ENCODE measurements around the gene HLA-DQB1.
"Not testable (repeated sequence)": the region's sequence is repeated elsewhere in the genome, so short reads cannot be mapped to it uniquely, and the experiment has no call there.

The HLA-DQB1 gene

GRCh38 chr6:32638532-32639219 is 27.8 kb downstream of the HLA-DQB1 start:
- no peak for DNase-seq (ENCODE audit: extremely low read depth, insufficient read length)
- TF ChIP-seq, protein P1, sequence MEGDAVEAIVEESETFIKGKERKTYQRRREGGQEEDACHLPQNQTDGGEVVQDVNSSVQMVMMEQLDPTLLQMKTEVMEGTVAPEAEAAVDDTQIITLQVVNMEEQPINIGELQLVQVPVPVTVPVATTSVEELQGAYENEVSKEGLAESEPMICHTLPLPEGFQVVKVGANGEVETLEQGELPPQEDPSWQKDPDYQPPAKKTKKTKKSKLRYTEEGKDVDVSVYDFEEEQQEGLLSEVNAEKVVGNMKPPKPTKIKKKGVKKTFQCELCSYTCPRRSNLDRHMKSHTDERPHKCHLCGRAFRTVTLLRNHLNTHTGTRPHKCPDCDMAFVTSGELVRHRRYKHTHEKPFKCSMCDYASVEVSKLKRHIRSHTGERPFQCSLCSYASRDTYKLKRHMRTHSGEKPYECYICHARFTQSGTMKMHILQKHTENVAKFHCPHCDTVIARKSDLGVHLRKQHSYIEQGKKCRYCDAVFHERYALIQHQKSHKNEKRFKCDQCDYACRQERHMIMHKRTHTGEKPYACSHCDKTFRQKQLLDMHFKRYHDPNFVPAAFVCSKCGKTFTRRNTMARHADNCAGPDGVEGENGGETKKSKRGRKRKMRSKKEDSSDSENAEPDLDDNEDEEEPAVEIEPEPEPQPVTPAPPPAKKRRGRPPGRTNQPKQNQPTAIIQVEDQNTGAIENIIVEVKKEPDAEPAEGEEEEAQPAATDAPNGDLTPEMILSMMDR (IDR thresholded peaks at IDR 0.05; ENCODE audit: insufficient read depth, low read length, poor library complexity, severe bottlenecking): no peak
- Histone ChIP-seq H3K27me3 (replicated peaks; ENCODE audit: control insufficient read depth, insufficient read depth, low read length) (no peaks in the 10 kb centered on the region), H3K4me3 (replicated peaks; ENCODE audit: low read depth, low read length) (peak overlapping the region; percentile 64), H3K36me3 (ENCODE audit: control insufficient read depth, insufficient read depth, low read length) (peaks cover 2% of the 10 kb centered on the region; the same call in 1 of the 2 replicates)

DNA sequence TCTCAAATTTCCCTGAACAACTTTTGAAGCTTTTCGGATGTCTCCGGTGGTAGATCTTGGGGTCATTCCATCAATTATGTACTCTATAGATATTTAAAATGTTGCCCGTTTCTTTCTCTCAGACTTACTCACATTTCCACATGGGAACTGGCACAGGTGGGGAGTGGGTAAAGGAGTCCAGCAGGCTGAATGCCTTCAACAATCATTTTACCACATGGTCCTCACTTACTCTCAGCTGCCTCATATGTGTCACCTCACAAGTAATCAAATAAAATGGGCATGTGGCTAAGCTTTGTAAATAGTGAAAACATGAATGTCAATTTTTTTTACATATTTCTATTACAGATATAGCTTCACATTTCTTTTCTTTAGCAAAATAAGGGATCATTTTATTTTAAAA is 28.6 kb downstream of the HLA-DQB1 start:
- no peak for DNase-seq (ENCODE audit: extremely low read depth, insufficient read length)
- Histone ChIP-seq H3K4me3 (replicated peaks; ENCODE audit: low read depth, low read length) (peak overlapping the region; percentile 64), H3K36me3 (ENCODE audit: control insufficient read depth, insufficient read depth, low read length) (peaks cover 2% of the 10 kb centered on the region; the same call in 1 of the 2 replicates), H3K27me3 (replicated peaks; ENCODE audit: control insufficient read depth, insufficient read depth, low read length) (no peaks in the 10 kb centered on the region)
- TF ChIP-seq, protein P1 (IDR thresholded peaks at IDR 0.05; ENCODE audit: insufficient read depth, low read length, poor library complexity, severe bottlenecking): no peak

GRCh38 chr6:32637219-32637880 is 29.1 kb downstream of the HLA-DQB1 start, which contains the start of gene HLA-DQA1:
Gene HLA-DQA1, plus strand, starts transcription at chr6:32637406. Its CDS starts 53 bp downstream, at chr6:32637459.
- DNase-seq (ENCODE audit: extremely low read depth, insufficient read length): peak; percentile 68
- H3K36me3 ChIP-seq (ENCODE audit: control insufficient read depth, insufficient read depth, low read length): peaks cover under 1% of the 10 kb centered on the region; the same call in 1 of the 2 replicates
- TF ChIP-seq, protein P1 (IDR thresholded peaks at IDR 0.05; ENCODE audit: insufficient read depth, low read length, poor library complexity, severe bottlenecking): no peak
- peak within 1 kb of the TSS; percentile 64 for H3K4me3 ChIP-seq (replicated peaks; ENCODE audit: low read depth, low read length)
- H3K27me3 ChIP-seq (replicated peaks; ENCODE audit: control insufficient read depth, insufficient read depth, low read length): no peaks in the 10 kb centered on the region

DNA sequence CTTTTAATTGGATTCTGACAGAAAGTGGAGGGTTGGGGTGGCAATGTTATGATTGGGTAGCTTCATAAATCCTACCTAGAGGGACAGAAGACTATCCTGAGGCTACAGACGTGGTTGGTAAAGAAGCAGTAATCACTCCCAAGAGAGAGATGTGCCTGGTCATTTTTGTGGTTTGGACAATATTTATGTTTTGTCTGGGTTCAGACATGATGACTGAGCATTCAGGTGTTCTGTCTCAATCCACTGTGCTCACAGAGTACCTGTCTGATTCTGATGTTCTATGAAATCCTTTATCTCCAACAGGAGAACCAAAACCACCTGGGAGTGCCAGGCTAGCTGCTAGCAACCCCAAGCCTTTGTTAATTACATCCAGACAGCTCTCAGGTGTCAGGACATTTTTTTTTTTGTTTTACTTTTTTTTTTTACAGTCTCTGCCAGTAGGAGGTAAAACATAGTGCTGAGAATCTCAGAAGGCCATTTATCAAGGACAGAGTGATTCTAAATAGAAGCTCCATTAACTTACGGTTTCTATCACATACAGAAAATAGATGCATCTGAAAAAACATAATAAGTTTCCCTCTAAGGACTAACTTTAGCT is 30.8 kb downstream of the HLA-DQB1 start:
- peak overlapping the region; percentile 1 for H3K4me3 ChIP-seq (replicated peaks; ENCODE audit: low read depth, low read length)

DNA sequence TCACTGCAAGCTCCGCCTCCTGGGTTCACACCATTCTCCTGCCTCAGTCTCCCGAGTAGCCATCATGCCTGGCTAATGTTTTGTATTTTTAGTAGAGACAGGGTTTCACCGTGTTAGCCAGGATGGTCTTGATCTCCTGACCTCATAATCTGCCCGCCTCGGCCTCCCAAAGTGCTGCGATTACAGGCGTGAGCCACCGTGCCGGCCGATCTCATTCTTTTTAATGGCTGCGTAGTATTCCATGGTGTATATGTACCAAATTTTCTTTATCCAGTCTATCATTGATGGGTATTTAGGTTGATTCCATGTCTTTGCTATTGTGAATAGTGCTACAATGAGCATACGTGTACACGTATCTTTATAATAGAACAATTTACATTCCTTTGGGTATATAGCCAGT is 36.7 kb downstream of the HLA-DQB1 start:
- H3K27me3 ChIP-seq (replicated peaks; ENCODE audit: control insufficient read depth, insufficient read depth, low read length); DNase-seq (ENCODE audit: extremely low read depth, insufficient read length); H3K36me3 ChIP-seq (ENCODE audit: control insufficient read depth, insufficient read depth, low read length); H3K4me3 ChIP-seq (replicated peaks; ENCODE audit: low read depth, low read length): not testable (repeated sequence)

More for the DNA sequence above, 30.8 kb downstream of the HLA-DQB1 start:
- DNase-seq (ENCODE audit: extremely low read depth, insufficient read length): no peak
- TF ChIP-seq, protein P1 (IDR thresholded peaks at IDR 0.05; ENCODE audit: insufficient read depth, low read length, poor library complexity, severe bottlenecking): no peak
- no peaks in the 10 kb centered on the region; the same call in 1 of the 2 replicates for H3K36me3 ChIP-seq (ENCODE audit: control insufficient read depth, insufficient read depth, low read length)
- H3K27me3 ChIP-seq (replicated peaks; ENCODE audit: control insufficient read depth, insufficient read depth, low read length): no peaks in the 10 kb centered on the region

- Histone ChIP-seq H3K36me3 (ENCODE audit: control insufficient read depth, insufficient read depth, low read length) (no peaks in the 10 kb centered on the region), H3K27me3 (replicated peaks; ENCODE audit: control insufficient read depth, insufficient read depth, low read length) (no peaks in the 10 kb centered on the region), H3K4me3 (replicated peaks; ENCODE audit: low read depth, low read length) (peak overlapping the region; percentile 46)
- TF ChIP-seq, protein P1 (IDR thresholded peaks at IDR 0.05; ENCODE audit: insufficient read depth, low read length, poor library complexity, severe bottlenecking): no peak
- peak; percentile 73 for DNase-seq (ENCODE audit: extremely low read depth, insufficient read length)
Observed at GRCh38 chr6:32627831-32628230, 38.6 kb downstream of the HLA-DQB1 start.
